HG02840 (cell line): ENCODE results near the gene STX18.
"Not testable (repeated sequence)": the region's sequence is repeated elsewhere in the genome, so short reads cannot be mapped to it uniquely, and the experiment has no call there.

Experiments
- ATAC-seq: cut with Tn5 transposase; IDR thresholded peaks from one replicate; pipeline ENCODE4 v1.9.1; 2021; ENCODE audit warnings: mild to moderate bottlenecking, moderate library complexity, moderate number of reproducible peaks; ENCODE audit not compliant: unreplicated experiment, low FRiP score

STX18 gene

DNA sequence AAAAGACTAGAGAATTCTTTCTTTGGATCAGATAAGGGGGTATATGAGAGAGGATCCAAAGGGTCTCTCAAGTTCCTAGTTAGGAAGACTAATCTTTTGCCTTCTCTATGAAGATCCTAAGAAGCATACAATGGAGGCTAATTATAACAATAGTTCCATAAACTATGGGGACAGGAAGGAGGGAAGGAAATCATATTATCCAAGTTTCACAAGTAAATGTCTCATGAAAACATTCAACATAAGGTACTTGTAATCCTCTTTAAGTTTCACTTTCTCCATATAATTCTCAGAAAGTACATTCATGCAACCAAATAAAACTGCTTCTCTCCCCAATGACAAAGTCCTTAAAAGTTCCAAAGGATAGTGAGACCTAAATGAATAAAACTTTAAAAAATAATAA is 27.1 kb downstream of the STX18 start:
- no peak for ATAC-seq

- ATAC-seq = no peak
These were observed 29.6 kb downstream of the STX18 start for GRCh38 chr4:4512282-4512681.

- ATAC-seq = not testable (repeated sequence)
These were observed 31.2 kb downstream of the STX18 start for GRCh38 chr4:4510641-4511040.

GRCh38 chr4:4509521-4509920 is 32.3 kb downstream of the STX18 start:
- no peak for ATAC-seq

- no peak for ATAC-seq
These were observed 33.9 kb downstream of the STX18 start for GRCh38 chr4:4507923-4508322.

GRCh38 chr4:4507403-4507802 is 34.4 kb downstream of the STX18 start:
- ATAC-seq = no peak

DNA sequence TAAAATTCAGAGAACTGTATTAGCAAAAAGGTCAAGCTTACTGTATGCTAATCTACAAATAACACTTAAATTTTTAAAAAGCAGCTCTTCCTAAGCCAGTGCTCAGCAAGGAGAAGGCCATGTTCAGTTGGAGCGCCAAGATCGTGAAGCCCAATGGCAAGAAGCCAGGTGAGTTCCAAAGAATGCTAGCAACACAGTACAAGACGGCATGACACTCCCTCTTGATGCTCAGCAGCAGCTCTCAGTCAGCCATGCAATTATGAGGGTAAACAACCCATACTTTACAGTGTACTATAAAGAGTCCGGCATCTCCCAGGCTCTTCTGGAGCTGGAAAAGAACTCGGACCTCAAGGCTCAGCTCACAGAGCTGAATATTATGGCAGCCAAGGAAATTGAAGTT is 34.9 kb downstream of the STX18 start:
- no peak for ATAC-seq

DNA sequence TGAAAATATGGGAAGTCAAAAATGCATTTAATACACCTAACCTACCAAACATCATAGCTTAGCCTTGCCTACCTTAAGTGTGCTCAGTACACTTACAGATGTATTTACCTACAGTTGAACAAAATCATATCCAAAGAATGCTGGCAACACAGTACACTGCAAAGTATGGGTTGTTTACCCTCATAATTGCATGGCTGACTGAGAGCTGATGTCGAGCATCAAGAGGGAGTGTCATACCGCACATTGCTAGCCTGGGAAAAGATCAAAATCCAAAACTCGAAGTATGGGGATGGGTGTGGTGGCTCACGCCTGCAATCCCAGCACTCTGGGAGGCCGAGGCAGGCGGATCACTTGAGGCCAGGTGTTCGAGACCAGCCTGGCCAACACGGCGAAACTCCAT is 36.6 kb downstream of the STX18 start:
- ATAC-seq = not testable (repeated sequence)

DNA sequence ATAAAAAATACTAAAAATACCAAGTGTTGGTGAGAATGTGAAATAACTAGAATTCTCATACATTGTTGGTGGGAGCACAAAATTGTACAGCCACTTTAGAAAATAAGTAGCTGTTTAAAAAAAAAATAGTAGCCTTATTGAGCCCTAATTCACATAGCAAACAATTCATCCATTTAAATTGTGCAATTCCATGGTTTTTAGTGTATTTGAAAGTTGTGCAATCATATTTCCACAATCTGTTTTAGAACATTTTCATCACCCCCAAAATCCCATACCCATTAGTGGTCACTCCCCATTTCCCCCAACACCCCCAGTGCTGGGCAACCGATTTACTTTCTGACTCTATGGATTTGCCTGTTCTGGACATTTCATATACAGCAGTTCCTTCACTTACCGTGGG is 37.1 kb downstream of the STX18 start:
- ATAC-seq = no peak

DNA sequence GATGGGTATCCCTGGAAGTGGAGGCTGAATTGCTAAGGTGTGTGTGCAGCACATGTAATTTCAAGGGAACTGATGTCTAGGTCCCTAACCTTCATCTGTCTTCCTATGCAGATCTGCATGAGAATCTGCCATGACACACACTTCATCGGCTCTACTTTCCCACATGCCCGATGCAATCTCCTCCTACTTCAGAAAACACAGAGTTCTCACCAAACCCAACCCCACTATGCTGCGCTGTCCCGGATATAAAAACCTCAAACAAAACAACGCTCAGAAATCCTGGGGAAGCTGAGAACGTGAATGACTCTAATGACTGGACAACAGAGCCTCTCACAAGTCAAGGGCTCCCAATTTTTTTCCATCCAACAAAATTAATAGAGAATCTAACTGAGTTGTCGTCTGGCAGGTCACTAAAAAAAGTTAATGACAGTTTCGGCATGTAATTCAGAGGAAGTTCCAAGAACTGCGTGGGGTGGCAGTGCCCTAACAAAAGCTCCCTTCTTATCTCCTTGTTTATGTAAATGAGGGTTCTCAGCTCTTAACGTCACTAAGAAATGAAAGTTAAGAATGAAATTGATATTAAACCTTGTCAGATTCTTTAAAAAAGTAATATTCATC is 39.0 kb downstream of the STX18 start:
- no peak for ATAC-seq

DNA sequence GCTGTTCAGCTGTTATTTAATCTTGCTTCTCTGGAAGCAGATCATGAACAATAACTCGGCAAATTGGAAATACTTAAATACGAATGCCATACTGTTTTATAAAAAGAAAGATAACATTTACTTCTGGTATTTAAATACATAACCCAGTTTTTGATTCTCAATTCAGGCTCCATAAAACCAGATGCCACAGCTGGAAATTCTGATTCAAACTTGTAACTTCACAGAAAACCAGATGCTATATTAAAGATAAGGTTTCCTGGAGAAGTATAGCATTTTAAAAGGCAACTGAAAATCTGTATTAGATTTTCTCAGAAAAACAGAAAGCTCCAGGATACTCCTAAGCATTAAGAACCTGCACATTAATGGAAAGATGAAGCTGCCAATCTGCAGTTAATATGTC is 40.2 kb downstream of the STX18 start:
- no peak for ATAC-seq

- no peak for ATAC-seq
These were observed 42.3 kb downstream of the STX18 start for GRCh38 chr4:4499438-4500123.

- ATAC-seq = no peak
These were observed 45.1 kb downstream of the STX18 start for GRCh38 chr4:4496592-4497372.

- no peak for ATAC-seq
These were observed 47.0 kb downstream of the STX18 start for GRCh38 chr4:4494882-4495281.

DNA sequence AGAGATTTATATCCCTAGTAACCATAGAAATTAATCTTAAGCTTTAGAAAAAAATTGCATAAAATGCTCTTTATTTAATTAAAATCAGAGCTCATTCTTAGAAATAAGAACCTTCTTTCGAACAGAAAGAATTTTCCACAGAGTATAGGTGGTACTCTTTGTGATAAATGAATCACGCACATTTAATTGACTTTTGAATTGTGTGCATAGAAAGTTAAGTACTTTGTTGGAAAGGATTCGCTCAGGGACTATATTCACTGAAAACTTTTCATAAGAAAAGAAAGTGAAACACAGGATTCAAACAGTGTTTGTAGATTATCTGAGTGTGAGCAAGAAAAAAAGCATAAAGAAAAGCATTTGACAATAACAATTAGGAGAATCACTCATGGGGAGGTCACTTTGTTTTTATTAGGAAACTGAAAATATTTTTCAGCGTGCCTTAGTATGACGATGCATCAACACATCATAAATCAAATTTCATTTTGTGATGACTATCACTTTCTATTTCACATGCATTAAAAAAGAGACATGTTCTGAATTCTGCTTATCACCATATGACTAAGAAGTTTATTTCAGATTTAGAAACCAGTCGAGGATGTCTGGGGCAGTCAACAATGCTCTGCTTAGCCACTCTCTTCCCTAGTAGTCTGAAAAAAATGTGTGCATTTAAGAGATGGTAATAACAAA is 49.5 kb downstream of the STX18 start:
- ATAC-seq = peak; percentile 53

GRCh38 chr4:4491396-4491893 is 50.4 kb downstream of the STX18 start:
- no peak for ATAC-seq

DNA sequence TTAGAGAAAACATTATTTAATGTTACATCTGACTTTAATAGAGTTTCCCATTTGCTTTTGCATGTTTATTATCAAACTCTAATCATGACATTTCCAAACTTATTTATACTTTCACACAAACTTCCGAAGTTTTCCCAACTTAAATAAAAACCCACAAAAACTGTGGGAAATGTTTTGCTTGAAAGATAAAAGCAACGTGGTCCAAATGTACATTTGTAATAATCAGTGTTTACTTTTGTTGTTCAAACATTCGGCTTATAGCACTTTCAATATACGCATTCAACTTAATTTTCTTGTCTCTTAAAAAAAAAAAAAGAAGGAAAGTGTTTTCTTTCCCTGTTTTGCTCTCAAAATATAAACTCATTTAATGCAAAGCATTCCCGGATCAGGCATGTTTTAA is 51.0 kb downstream of the STX18 start:
- ATAC-seq = no peak

GRCh38 chr4:4490041-4490440 is 51.8 kb downstream of the STX18 start:
- no peak for ATAC-seq

GRCh38 chr4:4488405-4489404 is 53.1 kb downstream of the STX18 start:
- peak; percentile 66 for ATAC-seq

DNA sequence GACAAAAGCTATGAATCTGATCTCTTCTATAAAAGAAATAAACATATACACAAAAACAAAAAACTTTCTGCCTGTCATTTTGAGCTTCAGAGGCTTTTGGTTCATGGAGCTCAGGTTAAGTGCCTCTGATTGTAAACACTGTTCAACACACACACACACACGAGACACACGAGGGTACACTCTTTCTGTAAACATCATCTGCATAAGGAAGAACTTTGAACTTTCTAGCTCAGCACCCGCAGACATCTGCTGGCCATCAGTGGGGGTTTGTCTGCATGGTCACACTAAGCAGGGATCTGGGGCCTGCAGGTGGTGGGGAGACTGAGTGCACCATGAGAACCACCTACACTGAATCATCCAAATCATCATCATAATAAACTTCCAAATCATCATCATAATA is 54.9 kb downstream of the STX18 start:
- no peak for ATAC-seq
